ENCODE measurements around the gene MET. TPM values are rescaled to one million over a fixed set of nuclear protein-coding genes. Genes with fewer than 3 reads are reported as not detected.

The MET gene
- total and polyA plus RNA-seq, 2 of the 13 experiments (the other 11 are each of a cell fraction or from before 2014, with no cell fraction given): 21.8 to 31.5 TPM

DNA sequence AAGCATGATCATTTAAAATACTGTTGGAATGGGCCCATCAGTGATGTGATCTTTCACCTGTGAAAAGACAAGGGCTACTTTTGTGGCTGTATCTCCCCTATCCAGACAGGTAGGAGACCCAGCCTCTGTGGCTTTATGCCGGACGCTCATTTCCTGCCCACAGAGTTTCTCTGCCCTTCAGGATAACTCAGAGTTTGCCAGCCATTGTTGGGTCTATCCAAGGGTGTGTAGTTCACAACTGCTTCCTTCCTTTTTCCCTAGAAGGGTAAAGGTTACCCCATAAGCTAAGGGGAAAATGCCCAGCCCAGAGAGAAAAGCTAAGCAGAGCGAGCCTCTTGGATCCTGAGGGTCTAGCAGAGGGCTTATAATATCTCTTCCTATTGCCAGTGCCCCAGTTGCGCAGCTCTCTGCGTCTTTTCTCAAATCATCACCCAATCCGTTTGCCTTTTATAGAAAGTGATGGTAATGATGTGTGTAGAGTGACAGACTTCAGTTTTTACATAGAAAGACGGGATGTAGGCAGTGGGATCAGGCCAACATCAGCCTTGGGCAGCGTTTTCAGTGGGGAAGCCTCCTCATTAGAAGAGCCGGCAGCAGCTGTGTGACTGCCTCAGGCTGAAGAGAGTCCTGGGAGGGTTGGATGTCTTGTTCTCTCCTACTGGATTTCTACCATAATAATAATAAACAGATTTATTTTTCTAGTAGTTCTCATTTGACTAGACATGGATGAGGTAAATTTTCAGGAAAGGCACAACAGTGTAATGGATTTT lies 80.5 kb downstream of the MET start (continued):
- no peak for TF ChIP-seq ZFYVE20 (CRISPR knock-in tag; IDR thresholded peaks at IDR 0.05; ENCODE audit: borderline replicate concordance, low read depth)

DNA sequence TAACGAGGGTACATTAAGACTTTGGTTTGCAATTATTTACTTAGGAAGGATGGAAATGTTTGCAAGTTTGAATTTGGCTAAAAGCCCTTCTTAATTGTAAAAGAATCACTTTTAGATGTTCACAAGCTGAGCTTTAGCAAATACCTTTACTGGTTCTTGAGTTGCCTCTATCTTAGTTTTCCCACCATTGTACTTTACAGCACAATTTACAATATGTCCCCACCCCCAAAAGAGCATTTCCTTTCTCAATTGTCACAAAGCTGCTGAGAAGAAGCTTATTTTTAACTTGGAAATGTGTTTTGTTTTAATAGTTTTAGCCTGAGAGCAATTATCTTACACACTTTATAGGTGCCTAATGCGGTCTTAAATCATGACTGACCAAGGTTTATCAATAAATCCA lies 81.1 kb downstream of the MET start:
- FAIRE-seq (no peak), DNase-seq (ENCODE audit: low spot score) (no peak), ATAC-seq (no peak)
- Histone ChIP-seq H3K9ac (ENCODE audit: insufficient read depth, low read depth, low read length) (no peak overlapping the region), H3K4me2 (ENCODE audit: low read depth, low read length) (no peak overlapping the region), H4K20me1 (ENCODE audit: insufficient read depth, low read length) (no peaks in the 10 kb centered on the region), H3K27ac (ENCODE audit: extremely low read length, insufficient read depth, low read length) (no peak overlapping the region), H3K27me3 (ENCODE audit: control insufficient read depth in 1 of 2, insufficient read depth in 2 of 2, low read length in 2 of 2) (no peaks in the 10 kb centered on the region; a peak in 1 of 5 replicates), H3K9me3 (ENCODE audit: low read length) (no peaks in the 10 kb centered on the region), H2AFZ (ENCODE audit: low read length) (no peak overlapping the region), H3K4me1 (ENCODE audit: insufficient read depth, low read length) (no peaks in the 10 kb centered on the region), H3K36me3 (replicated peaks in 1 of 2; ENCODE audit: control insufficient read depth in 1 of 2, insufficient read depth in 2 of 2, low read length in 2 of 2) (peaks cover 3 to 5% of the 10 kb centered on the region in 2 experiments; a peak in 3 of 5 replicates), H3K79me2 (ENCODE audit: insufficient read depth, low read length) (no peaks in the 10 kb centered on the region), H3K4me3 (replicated peaks in 1 of 3; ENCODE audit: insufficient read depth in 1 of 3, low read depth in 2 of 3, low read length in 3 of 3) (no peak overlapping the region)
- 90% methylated on average over 2 of the region's 2 CpGs for WGBS (ENCODE audit: low lambda C conversion rate)
- in situ Hi-C loops (cut with HindIII; ENCODE audit: extremely low pct_ligation_motif_present, low pct_unique_long_range_greater_than_20kb): no loop called here
- intact Hi-C loops (cut with micrococcal nuclease; ENCODE audit: unreplicated experiment): no loop called here
- POLR2A ChIA-PET: no interaction called here
- BruUV-seq (replicated peaks): no TSS peak
- TF ChIP-seq KAT8 (CRISPR knock-in tag; IDR thresholded peaks at IDR 0.05): no peak
- TF ChIP-seq RBAK (CRISPR knock-in tag; IDR thresholded peaks at IDR 0.05): no peak
- no peak for TF ChIP-seq HDAC2 (CRISPR knock-in tag; IDR thresholded peaks at IDR 0.05)
- no peak for TF ChIP-seq FOSL1 (CRISPR knock-in tag; IDR thresholded peaks at IDR 0.05; ENCODE audit: borderline replicate concordance)
- TF ChIP-seq ZNF598 (CRISPR knock-in tag; IDR thresholded peaks at IDR 0.05; ENCODE audit: borderline replicate concordance): no peak
- TF ChIP-seq, protein P1, sequence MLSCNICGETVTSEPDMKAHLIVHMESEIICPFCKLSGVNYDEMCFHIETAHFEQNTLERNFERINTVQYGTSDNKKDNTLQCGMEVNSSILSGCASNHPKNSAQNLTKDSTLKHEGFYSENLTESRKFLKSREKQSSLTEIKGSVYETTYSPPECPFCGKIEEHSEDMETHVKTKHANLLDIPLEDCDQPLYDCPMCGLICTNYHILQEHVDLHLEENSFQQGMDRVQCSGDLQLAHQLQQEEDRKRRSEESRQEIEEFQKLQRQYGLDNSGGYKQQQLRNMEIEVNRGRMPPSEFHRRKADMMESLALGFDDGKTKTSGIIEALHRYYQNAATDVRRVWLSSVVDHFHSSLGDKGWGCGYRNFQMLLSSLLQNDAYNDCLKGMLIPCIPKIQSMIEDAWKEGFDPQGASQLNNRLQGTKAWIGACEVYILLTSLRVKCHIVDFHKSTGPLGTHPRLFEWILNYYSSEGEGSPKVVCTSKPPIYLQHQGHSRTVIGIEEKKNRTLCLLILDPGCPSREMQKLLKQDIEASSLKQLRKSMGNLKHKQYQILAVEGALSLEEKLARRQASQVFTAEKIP (CRISPR knock-in tag; IDR thresholded peaks at IDR 0.05; ENCODE audit: borderline replicate concordance): no peak
- no peak for TF ChIP-seq MIXL1 (CRISPR knock-in tag; IDR thresholded peaks at IDR 0.05)
- TF ChIP-seq JARID2 (CRISPR knock-in tag; IDR thresholded peaks at IDR 0.05; ENCODE audit: insufficient replicate concordance): no peak
- TF ChIP-seq, protein P2, sequence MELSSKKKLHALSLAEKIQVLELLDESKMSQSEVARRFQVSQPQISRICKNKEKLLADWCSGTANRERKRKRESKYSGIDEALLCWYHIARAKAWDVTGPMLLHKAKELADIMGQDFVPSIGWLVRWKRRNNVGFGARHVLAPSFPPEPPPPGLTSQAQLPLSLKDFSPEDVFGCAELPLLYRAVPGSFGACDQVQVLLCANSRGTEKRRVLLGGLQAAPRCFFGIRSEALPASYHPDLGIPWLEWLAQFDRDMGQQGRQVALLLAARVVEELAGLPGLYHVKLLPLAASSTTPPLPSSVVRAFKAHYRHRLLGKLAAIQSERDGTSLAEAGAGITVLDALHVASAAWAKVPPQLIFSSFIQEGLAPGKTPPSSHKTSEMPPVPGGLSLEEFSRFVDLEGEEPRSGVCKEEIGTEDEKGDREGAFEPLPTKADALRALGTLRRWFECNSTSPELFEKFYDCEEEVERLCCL (CRISPR knock-in tag; IDR thresholded peaks at IDR 0.05; ENCODE audit: borderline replicate concordance): no peak
- TF ChIP-seq, protein P3, sequence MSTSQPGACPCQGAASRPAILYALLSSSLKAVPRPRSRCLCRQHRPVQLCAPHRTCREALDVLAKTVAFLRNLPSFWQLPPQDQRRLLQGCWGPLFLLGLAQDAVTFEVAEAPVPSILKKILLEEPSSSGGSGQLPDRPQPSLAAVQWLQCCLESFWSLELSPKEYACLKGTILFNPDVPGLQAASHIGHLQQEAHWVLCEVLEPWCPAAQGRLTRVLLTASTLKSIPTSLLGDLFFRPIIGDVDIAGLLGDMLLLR (CRISPR knock-in tag; IDR thresholded peaks at IDR 0.05): no peak
- TF ChIP-seq ZNF563 (CRISPR knock-in tag; IDR thresholded peaks at IDR 0.05): no peak
- no peak for TF ChIP-seq KLF16 (CRISPR knock-in tag; IDR thresholded peaks at IDR 0.05)
- no peak for TF ChIP-seq DMAP1 (CRISPR knock-in tag; IDR thresholded peaks at IDR 0.05)
- no peak for TF ChIP-seq SMAD1 (CRISPR knock-in tag; IDR thresholded peaks at IDR 0.05; ENCODE audit: borderline replicate concordance, low read depth)
- CTCF ChIA-PET (ENCODE audit: low intra/inter-chr PET ratio, low total read pairs): no interaction called here

Data from HepG2 (cell line).